K562 (cell line): ENCODE results near the gene KIF23. TPM values are rescaled to one million over a fixed set of nuclear protein-coding genes. Genes with fewer than 3 reads are reported as not detected.

Experiments
- ATAC-seq: fragments of 200-7000 bp; cut with Tn5 transposase; 3 replicates; pipeline ENCODE4 v1.9.1; 2020; ENCODE audit warnings: moderate library complexity
- BruUV-seq: library from RNA; stranded (reverse); fragments of 400-500 nt; replicated peaks from 2 replicates; lab custom pipeline; 2021; lab: Mats Ljungman, UMichigan
- CTCF ChIA-PET: fragments of 300-600 bp; formaldehyde crosslinking; extraction: SDS; loops from one replicate; lab custom pipeline; 2021; ENCODE audit warnings: low intra/inter-chr PET ratio; lab: Yijun Ruan, JAX
- POLR2A ChIA-PET: fragments of 300-600, 350-650 bp; sonication (Branson Sonifier 250); formaldehyde crosslinking; extraction: SDS; loops from one replicate; lab custom pipeline; 2021; ENCODE audit warnings: antibody characterized with exemption, inconsistent platforms; lab: Yijun Ruan, JAX
- DNase-seq, 4 experiments: peaks; one replicate each; pipeline versions ENCODE4 v3.0.0 to v3.0.0-alpha.2; 2011 to 2018; ENCODE audit warnings: low spot score in 3 of 4, mixed read lengths in 3 of 4; ENCODE audit errors: extremely low read depth in 1 of 4
- FAIRE-seq: peaks from 2 replicates; lab custom pipeline; 2011; peaks lifted over from hg19 to GRCh38; lab: Jason Lieb, UNC
- H2AFZ ChIP-seq: 2 replicates; pipeline ENCODE4 v1.6.0; 2011; ENCODE audit warnings: low read depth, low read length, control low read depth, inconsistent platforms
- H3K27ac ChIP-seq: fragments of 200-600 bp; 3 replicates; pipeline ENCODE4 v1.8.0; 2011; ENCODE audit warnings: low read depth, mild to moderate bottlenecking, control low read depth, inconsistent platforms, low read length, moderate library complexity, mixed read lengths; ENCODE audit errors: extremely low read depth
- H3K27me3 ChIP-seq, 2 experiments: fragments of 300-600 bp in 1 of 2; 2 replicates in 1 of 2; 3 replicates in 1 of 2; pipeline versions ENCODE4 v1.6.0 to v1.8.0; 2011; ENCODE audit warnings: inconsistent platforms in 2 of 2, low read length in 2 of 2, mild to moderate bottlenecking in 1 of 2, mixed read lengths in 1 of 2, moderate library complexity in 1 of 2; ENCODE audit not compliant: control insufficient read depth in 2 of 2, insufficient read depth in 2 of 2
- H3K36me3 ChIP-seq: fragments of 300-600 bp; 3 replicates; pipeline ENCODE4 v1.8.0; 2011; ENCODE audit warnings: mild to moderate bottlenecking, low read length, inconsistent platforms; ENCODE audit not compliant: control insufficient read depth, insufficient read depth
- H3K4me1 ChIP-seq, 2 experiments: fragments of 200-600 bp in 1 of 2; replicated peaks in 1 of 2; 2 replicates in 1 of 2; 3 replicates in 1 of 2; pipeline versions ENCODE4 v1.5.1 to v1.8.0; 2011; ENCODE audit warnings: inconsistent platforms in 2 of 2, low read length in 2 of 2, mild to moderate bottlenecking in 1 of 2, mixed read lengths in 1 of 2, moderate library complexity in 1 of 2; ENCODE audit not compliant: control insufficient read depth in 2 of 2, insufficient read depth in 2 of 2
- H3K4me2 ChIP-seq: 2 replicates; pipeline ENCODE4 v1.6.1; 2011; ENCODE audit warnings: low read length, control low read depth, inconsistent platforms, mixed read lengths; ENCODE audit not compliant: insufficient read depth
- H3K4me3 ChIP-seq: fragments of 200-600 bp; sonication (generic), shearing (Covaris generic); 2 replicates; pipeline ENCODE4 v1.5.1; 2016; ENCODE audit warnings: control low read depth, inconsistent platforms
- H3K79me2 ChIP-seq: fragments of 200-600 bp; 3 replicates; pipeline ENCODE4 v1.8.0; 2011; ENCODE audit warnings: low read length, inconsistent platforms; ENCODE audit not compliant: control insufficient read depth, insufficient read depth
- H3K9ac ChIP-seq, 2 experiments: 2 replicates each; pipeline versions ENCODE4 v1.6.0 to v1.6.1; 2011; ENCODE audit warnings: low read depth in 2 of 2, low read length in 2 of 2, control low read depth in 1 of 2, inconsistent platforms in 1 of 2, mild to moderate bottlenecking in 1 of 2, mixed read lengths in 1 of 2; ENCODE audit not compliant: insufficient read depth in 1 of 2
- H3K9me1 ChIP-seq: one replicate; pipeline ENCODE4 v1.6.0; 2011; ENCODE audit warnings: inconsistent platforms, mild to moderate bottlenecking, low read length, moderate library complexity; ENCODE audit not compliant: control insufficient read depth, insufficient read depth
- H3K9me3 ChIP-seq: replicated peaks from 2 replicates; pipeline ENCODE4 v1.5.1; 2011; ENCODE audit warnings: low read depth, low read length, inconsistent platforms; ENCODE audit not compliant: control insufficient read depth, insufficient read depth
- H4K20me1 ChIP-seq: replicated peaks from 2 replicates; pipeline ENCODE4 v1.6.1; 2011; ENCODE audit warnings: low read length, inconsistent platforms, mixed read lengths; ENCODE audit not compliant: control insufficient read depth, insufficient read depth
- BHLHE40 ChIP-seq: IDR thresholded peaks from 2 replicates; pipeline ENCODE4 v1.6.1; 2011; ENCODE audit warnings: low read length, improper control_type of control experiment
- CTBP1 ChIP-seq: fragments of 450-650 bp; IDR thresholded peaks from 2 replicates; pipeline ENCODE4 v1.6.1; 2016; ENCODE audit warnings: borderline replicate concordance
- NFIC ChIP-seq: fragments of 450-650 bp; IDR thresholded peaks from 2 replicates; pipeline ENCODE4 v1.6.1; 2017; ENCODE audit warnings: mild to moderate bottlenecking, inconsistent platforms
- RAD21 ChIP-seq, 2 experiments: fragments of 250-450 bp in 1 of 2; fragments of 450-650 bp in 1 of 2; sonication (Bioruptor Pico) in 1 of 2; formaldehyde crosslinking in 1 of 2; IDR thresholded peaks in 1 of 2; conservative IDR thresholded peaks in 1 of 2; 2 replicates each; pipeline versions ENCODE4 v1.4.0 to v1.8.0; 2020 to 2022; ENCODE audit warnings: mild to moderate bottlenecking in 2 of 2, moderate library complexity in 1 of 2
- RFX1 ChIP-seq: fragments of 450-650 bp; IDR thresholded peaks from 2 replicates; pipeline ENCODE4 v1.6.1; 2016; ENCODE audit warnings: mild to moderate bottlenecking, moderate library complexity
- SP1 ChIP-seq: sonication (generic); formaldehyde crosslinking; IDR thresholded peaks from 2 replicates; pipeline ENCODE4 v1.8.1; 2022; ENCODE audit warnings: mild to moderate bottlenecking, missing genetic modification reagents
- ZNF217 ChIP-seq: sonication (generic); formaldehyde crosslinking; IDR thresholded peaks from 2 replicates; pipeline ENCODE4 v1.8.0; 2022; ENCODE audit warnings: mild to moderate bottlenecking, missing genetic modification reagents
- ZNF41 ChIP-seq: fragments of 250-450 bp; sonication (Bioruptor Pico); conservative IDR thresholded peaks from 2 replicates; pipeline ENCODE4 v1.4.0; 2020; ENCODE audit warnings: mild to moderate bottlenecking
- WGBS: fragments of 100-300 bp; shearing (Covaris generic); methylation state at CpG from one replicate; pipeline ENCODE4 v1.1.6; 2016; ENCODE audit warnings: low coverage, mixed read lengths; ENCODE audit not compliant: insufficient coverage; ENCODE audit errors: missing lambda C conversion rate; 5-methylcytosine and 5-hydroxymethylcytosine counted together
- in situ Hi-C: fragments of 300-500 bp; cut with MboI; formaldehyde crosslinking; loops from 4 replicates; pipeline ENCODE4 v1.15.0; 2018; ENCODE audit warnings: inconsistent platforms, mixed read lengths
- intact Hi-C: fragments of 100-400 bp; cut with micrococcal nuclease; formaldehyde crosslinking; loops from 2 replicates; pipeline ENCODE4 v1.14.2; 2022
- polyA plus RNA-seq, 8 experiments: library from polyadenylated mRNA; depleted of rRNA in 4 of 8; stranded (reverse) in 5 of 8; unstranded in 3 of 8; fragments of >200 nt; fragmentation: Nextera tagmentation in 2 of 8; fragmentation: Illumina TruSeq in 1 of 8; extraction: Ambion mirVana in 2 of 8; extraction: Trizol in 1 of 8; gene quantifications; 2 replicates each; pipeline versions ENCODE4 v1.2.1 to v1.2.3, GENCODE V29; 2011 to 2014; ENCODE audit warnings: inconsistent platforms in 1 of 8, missing spikeins in 1 of 8
- total RNA-seq, 7 experiments: library from RNA; depleted of rRNA in 6 of 7; stranded (reverse); fragments of >200 nt in 6 of 7; fragmentation: Illumina TruSeq in 2 of 7; extraction: Trizol in 2 of 7; gene quantifications; 2 replicates each; pipeline versions ENCODE4 v1.2.1 to v1.2.3, GENCODE V29; 2011 to 2021; ENCODE audit warnings: low replicate concordance in 1 of 7
- TF ChIP-seq, protein P1 (sequence below), 3 experiments: IDR thresholded peaks in 2 of 3; conservative IDR thresholded peaks in 1 of 3; 2 replicates each; pipeline ENCODE4 v1.5.1; 2011 to 2012; ENCODE audit warnings: low read length in 3 of 3, mild to moderate bottlenecking in 3 of 3, control low read depth in 2 of 3, improper control_type of control experiment in 1 of 3, inconsistent platforms in 1 of 3, low read depth in 1 of 3, mixed read lengths in 1 of 3, moderate library complexity in 1 of 3; ENCODE audit not compliant: insufficient read depth in 2 of 3

KIF23 gene
- total and polyA plus RNA-seq, 9 of the 15 experiments (the other 6 are each of a cell fraction or from before 2014, with no cell fraction given) = 29.4 to 58.2 (median 41.9) TPM

GRCh38 chr15:69377216-69377970 is 36.8 kb upstream of the KIF23 start:
- peaks cover 14 to 60% of the 10 kb centered on the region in 2 experiments for H3K27me3 ChIP-seq
- ChIA-PET POLR2A (interaction anchor here (0.7 kb wide), 1 partner anchor 85 kb away, joined by 3 read pairs; no protein-coding TSS in a partner anchor), CTCF (no interaction called here)
- no peaks in the 10 kb centered on the region for H3K79me2 ChIP-seq
- no peaks in the 10 kb centered on the region for H3K36me3 ChIP-seq
- H2AFZ ChIP-seq = no peak overlapping the region
- H3K9ac ChIP-seq = no peak overlapping the region
- WGBS = 0% methylated on average over 8 of the region's 8 CpGs
- H3K4me1 ChIP-seq = no peaks in the 10 kb centered on the region; a peak in 1 of 5 replicates
- no TSS peak for BruUV-seq
- no peak for ATAC-seq
- in situ Hi-C loops (no loop called here), intact Hi-C loops (no loop called here)
- FAIRE-seq = no peak
- no peaks in the 10 kb centered on the region; the same call in 1 of the 2 replicates for H4K20me1 ChIP-seq
- no peaks in the 10 kb centered on the region for H3K9me1 ChIP-seq
- peak; percentile 36; the same call in 1 of the 2 replicates for TF ChIP-seq BHLHE40
- no peak for TF ChIP-seq SP1 (CRISPR knock-in tag)
- TF ChIP-seq, all 486 proteins: peak for 1
- Histone ChIP-seq H3K4me2 (no peak overlapping the region), H3K4me3 (no peak overlapping the region), H3K9me3 (no peaks in the 10 kb centered on the region), H3K27ac (no peak overlapping the region)
- no peak for DNase-seq

- CTCF ChIA-PET = no interaction called here
- in situ Hi-C loops = no loop called here
- H3K4me1 ChIP-seq = no peaks in the 10 kb centered on the region; a peak in 2 of 5 replicates
- DNase-seq = peak in 3 of 4 experiments; percentile 24 to 47 (median 39)
- no peak overlapping the region for H3K27ac ChIP-seq
- H3K36me3 ChIP-seq = no peaks in the 10 kb centered on the region
- no peaks in the 10 kb centered on the region for H3K9me1 ChIP-seq
- 0 out of 2 replicates have a peak, but pooled peaks have one; percentile 21 for TF ChIP-seq NFIC
- TF ChIP-seq ZNF41 (CRISPR knock-in tag) = no peak
- TF ChIP-seq RAD21 (CRISPR knock-in tag; conservative IDR thresholded peaks at IDR 0.05 in 1 of 2, IDR thresholded peaks at IDR 0.05 in 1 of 2) = peak in 1 of 2 experiments; percentile 43; a peak in 2 of 4 replicates
- TF ChIP-seq ZNF217 (CRISPR knock-in tag) = no peak
- TF ChIP-seq, protein P1, sequence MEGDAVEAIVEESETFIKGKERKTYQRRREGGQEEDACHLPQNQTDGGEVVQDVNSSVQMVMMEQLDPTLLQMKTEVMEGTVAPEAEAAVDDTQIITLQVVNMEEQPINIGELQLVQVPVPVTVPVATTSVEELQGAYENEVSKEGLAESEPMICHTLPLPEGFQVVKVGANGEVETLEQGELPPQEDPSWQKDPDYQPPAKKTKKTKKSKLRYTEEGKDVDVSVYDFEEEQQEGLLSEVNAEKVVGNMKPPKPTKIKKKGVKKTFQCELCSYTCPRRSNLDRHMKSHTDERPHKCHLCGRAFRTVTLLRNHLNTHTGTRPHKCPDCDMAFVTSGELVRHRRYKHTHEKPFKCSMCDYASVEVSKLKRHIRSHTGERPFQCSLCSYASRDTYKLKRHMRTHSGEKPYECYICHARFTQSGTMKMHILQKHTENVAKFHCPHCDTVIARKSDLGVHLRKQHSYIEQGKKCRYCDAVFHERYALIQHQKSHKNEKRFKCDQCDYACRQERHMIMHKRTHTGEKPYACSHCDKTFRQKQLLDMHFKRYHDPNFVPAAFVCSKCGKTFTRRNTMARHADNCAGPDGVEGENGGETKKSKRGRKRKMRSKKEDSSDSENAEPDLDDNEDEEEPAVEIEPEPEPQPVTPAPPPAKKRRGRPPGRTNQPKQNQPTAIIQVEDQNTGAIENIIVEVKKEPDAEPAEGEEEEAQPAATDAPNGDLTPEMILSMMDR (IDR thresholded peaks at IDR 0.05 in 2 of 3, conservative IDR thresholded peaks at IDR 0.05 in 1 of 3; ENCODE audit: insufficient read depth in 2 of 3, low read depth in 1 of 3, low read length in 3 of 3) = peak; percentile 44 to 68 (median 53)
- 0 out of 2 replicates have a peak, but pooled peaks have one; percentile 42 for TF ChIP-seq CTBP1
- peak; percentile 31; the same call in 1 of the 2 replicates for TF ChIP-seq RFX1
- TF ChIP-seq, all 486 proteins: peak for 5
- FAIRE-seq (peak; percentile 49), ATAC-seq (peak; percentile 92)
- Histone ChIP-seq H3K4me3 (no peak overlapping the region), H4K20me1 (no peaks in the 10 kb centered on the region; the same call in 1 of the 2 replicates), H2AFZ (peak overlapping the region; percentile 54; the same call in 1 of the 2 replicates), H3K9ac (no peak overlapping the region), H3K4me2 (peak overlapping the region; percentile 70), H3K79me2 (no peaks in the 10 kb centered on the region), H3K9me3 (no peaks in the 10 kb centered on the region), H3K27me3 (peaks cover 12 to 55% of the 10 kb centered on the region in 2 experiments; a peak in 3 of 5 replicates)
- intact Hi-C loops = no loop called here
- POLR2A ChIA-PET = interaction anchor here (0.6 kb wide), 1 partner anchor 259 kb away, joined by 3 read pairs; no protein-coding TSS in a partner anchor
- WGBS = 16% methylated on average over 9 of the region's 9 CpGs
- BruUV-seq = no TSS peak
Measured at GRCh38 chr15:69380100-69380725, 33.9 kb upstream of the KIF23 start.
